K562 (cell line): ENCODE data around the gene GCH1. TPM values are rescaled to one million over a fixed set of nuclear protein-coding genes. Genes with fewer than 3 reads are reported as not detected.

Source experiments
- ATAC-seq: fragments of 200-7000 bp; cut with Tn5 transposase; 3 replicates; pipeline ENCODE4 v1.9.1; 2020; ENCODE audit warnings: moderate library complexity
- BruUV-seq: library from RNA; stranded (reverse); fragments of 400-500 nt; replicated peaks from 2 replicates; lab custom pipeline; 2021; lab: Mats Ljungman, UMichigan
- CTCF ChIA-PET: fragments of 300-600 bp; formaldehyde crosslinking; extraction: SDS; loops from one replicate; lab custom pipeline; 2021; ENCODE audit warnings: low intra/inter-chr PET ratio; lab: Yijun Ruan, JAX
- POLR2A ChIA-PET: fragments of 300-600, 350-650 bp; sonication (Branson Sonifier 250); formaldehyde crosslinking; extraction: SDS; loops from one replicate; lab custom pipeline; 2021; ENCODE audit warnings: antibody characterized with exemption, inconsistent platforms; lab: Yijun Ruan, JAX
- DNase-seq, 4 experiments: peaks; one replicate each; pipeline versions ENCODE4 v3.0.0 to v3.0.0-alpha.2; 2011 to 2018; ENCODE audit warnings: low spot score in 3 of 4, mixed read lengths in 3 of 4; ENCODE audit errors: extremely low read depth in 1 of 4
- FAIRE-seq: peaks from 2 replicates; lab custom pipeline; 2011; peaks lifted over from hg19 to GRCh38; lab: Jason Lieb, UNC
- H2AFZ ChIP-seq: 2 replicates; pipeline ENCODE4 v1.6.0; 2011; ENCODE audit warnings: low read depth, low read length, control low read depth, inconsistent platforms
- H3K27ac ChIP-seq: fragments of 200-600 bp; 3 replicates; pipeline ENCODE4 v1.8.0; 2011; ENCODE audit warnings: low read depth, mild to moderate bottlenecking, control low read depth, inconsistent platforms, low read length, moderate library complexity, mixed read lengths; ENCODE audit errors: extremely low read depth
- H3K27me3 ChIP-seq, 2 experiments: fragments of 300-600 bp in 1 of 2; 2 replicates in 1 of 2; 3 replicates in 1 of 2; pipeline versions ENCODE4 v1.6.0 to v1.8.0; 2011; ENCODE audit warnings: inconsistent platforms in 2 of 2, low read length in 2 of 2, mild to moderate bottlenecking in 1 of 2, mixed read lengths in 1 of 2, moderate library complexity in 1 of 2; ENCODE audit not compliant: control insufficient read depth in 2 of 2, insufficient read depth in 2 of 2
- H3K36me3 ChIP-seq: fragments of 300-600 bp; 3 replicates; pipeline ENCODE4 v1.8.0; 2011; ENCODE audit warnings: mild to moderate bottlenecking, low read length, inconsistent platforms; ENCODE audit not compliant: control insufficient read depth, insufficient read depth
- H3K4me1 ChIP-seq, 2 experiments: fragments of 200-600 bp in 1 of 2; replicated peaks in 1 of 2; 2 replicates in 1 of 2; 3 replicates in 1 of 2; pipeline versions ENCODE4 v1.5.1 to v1.8.0; 2011; ENCODE audit warnings: inconsistent platforms in 2 of 2, low read length in 2 of 2, mild to moderate bottlenecking in 1 of 2, mixed read lengths in 1 of 2, moderate library complexity in 1 of 2; ENCODE audit not compliant: control insufficient read depth in 2 of 2, insufficient read depth in 2 of 2
- H3K4me2 ChIP-seq: 2 replicates; pipeline ENCODE4 v1.6.1; 2011; ENCODE audit warnings: low read length, control low read depth, inconsistent platforms, mixed read lengths; ENCODE audit not compliant: insufficient read depth
- H3K4me3 ChIP-seq: fragments of 200-600 bp; sonication (generic), shearing (Covaris generic); 2 replicates; pipeline ENCODE4 v1.5.1; 2016; ENCODE audit warnings: control low read depth, inconsistent platforms
- H3K79me2 ChIP-seq: fragments of 200-600 bp; 3 replicates; pipeline ENCODE4 v1.8.0; 2011; ENCODE audit warnings: low read length, inconsistent platforms; ENCODE audit not compliant: control insufficient read depth, insufficient read depth
- H3K9ac ChIP-seq, 2 experiments: 2 replicates each; pipeline versions ENCODE4 v1.6.0 to v1.6.1; 2011; ENCODE audit warnings: low read depth in 2 of 2, low read length in 2 of 2, control low read depth in 1 of 2, inconsistent platforms in 1 of 2, mild to moderate bottlenecking in 1 of 2, mixed read lengths in 1 of 2; ENCODE audit not compliant: insufficient read depth in 1 of 2
- H3K9me1 ChIP-seq: one replicate; pipeline ENCODE4 v1.6.0; 2011; ENCODE audit warnings: inconsistent platforms, mild to moderate bottlenecking, low read length, moderate library complexity; ENCODE audit not compliant: control insufficient read depth, insufficient read depth
- H3K9me3 ChIP-seq: replicated peaks from 2 replicates; pipeline ENCODE4 v1.5.1; 2011; ENCODE audit warnings: low read depth, low read length, inconsistent platforms; ENCODE audit not compliant: control insufficient read depth, insufficient read depth
- H4K20me1 ChIP-seq: replicated peaks from 2 replicates; pipeline ENCODE4 v1.6.1; 2011; ENCODE audit warnings: low read length, inconsistent platforms, mixed read lengths; ENCODE audit not compliant: control insufficient read depth, insufficient read depth
- CREB1 ChIP-seq, 2 experiments: sonication (generic) in 1 of 2; formaldehyde crosslinking in 1 of 2; IDR thresholded peaks; 2 replicates each; pipeline versions ENCODE4 v1.6.1 to v1.8.0; 2012 to 2022; ENCODE audit warnings: inconsistent platforms in 1 of 2, mild to moderate bottlenecking in 1 of 2, missing genetic modification reagents in 1 of 2, moderate library complexity in 1 of 2
- CXXC5 ChIP-seq: fragments of 250-450 bp; sonication (Bioruptor Pico); IDR thresholded peaks from 2 replicates; pipeline ENCODE4 v1.8.0; 2022; ENCODE audit warnings: inconsistent platforms, mild to moderate bottlenecking, moderate library complexity
- DMBX1 ChIP-seq: fragments of 250-450 bp; sonication (Bioruptor Pico); IDR thresholded peaks from 2 replicates; pipeline ENCODE4 v1.8.0; 2022; ENCODE audit warnings: inconsistent platforms, mild to moderate bottlenecking, moderate library complexity, borderline replicate concordance
- EGR1 ChIP-seq: fragments of 450-650 bp; conservative IDR thresholded peaks from 2 replicates; pipeline ENCODE4 v1.6.1; 2017; ENCODE audit warnings: mild to moderate bottlenecking
- ETV1 ChIP-seq: fragments of 450-650 bp; conservative IDR thresholded peaks from 2 replicates; pipeline ENCODE4 v1.6.1; 2016; ENCODE audit warnings: missing genetic modification characterization, control low read depth, low read depth, missing compliant biosample characterization
- RBBP5 ChIP-seq: fragments of 200-600 bp; sonication (generic); IDR thresholded peaks from 2 replicates; pipeline ENCODE4 v1.6.1; 2012; ENCODE audit warnings: borderline replicate concordance, mild to moderate bottlenecking, low read length, control low read depth, inconsistent platforms; ENCODE audit not compliant: insufficient read depth, poor library complexity, severe bottlenecking
- YBX1 ChIP-seq: fragments of 450-650 bp; IDR thresholded peaks from 2 replicates; pipeline ENCODE4 v1.7.1; 2016; ENCODE audit warnings: mild to moderate bottlenecking
- YY1 ChIP-seq, 3 experiments: IDR thresholded peaks; 2 replicates each; pipeline ENCODE4 v1.6.1; 2011; ENCODE audit warnings: low read length in 2 of 3, mild to moderate bottlenecking in 2 of 3, moderate library complexity in 2 of 3, borderline replicate concordance in 1 of 3, control low read depth in 1 of 3, low read depth in 1 of 3; ENCODE audit not compliant: insufficient read depth in 3 of 3, insufficient replicate concordance in 2 of 3, control insufficient read depth in 1 of 3, insufficient read length in 1 of 3; ENCODE audit errors: extremely low read depth in 1 of 3
- WGBS: fragments of 100-300 bp; shearing (Covaris generic); methylation state at CpG from one replicate; pipeline ENCODE4 v1.1.6; 2016; ENCODE audit warnings: low coverage, mixed read lengths; ENCODE audit not compliant: insufficient coverage; ENCODE audit errors: missing lambda C conversion rate; 5-methylcytosine and 5-hydroxymethylcytosine counted together
- in situ Hi-C: fragments of 300-500 bp; cut with MboI; formaldehyde crosslinking; loops from 4 replicates; pipeline ENCODE4 v1.15.0; 2018; ENCODE audit warnings: inconsistent platforms, mixed read lengths
- intact Hi-C: fragments of 100-400 bp; cut with micrococcal nuclease; formaldehyde crosslinking; loops from 2 replicates; pipeline ENCODE4 v1.14.2; 2022
- polyA plus RNA-seq, 8 experiments: library from polyadenylated mRNA; depleted of rRNA in 4 of 8; stranded (reverse) in 5 of 8; unstranded in 3 of 8; fragments of >200 nt; fragmentation: Nextera tagmentation in 2 of 8; fragmentation: Illumina TruSeq in 1 of 8; extraction: Ambion mirVana in 2 of 8; extraction: Trizol in 1 of 8; gene quantifications; 2 replicates each; pipeline versions ENCODE4 v1.2.1 to v1.2.3, GENCODE V29; 2011 to 2014; ENCODE audit warnings: inconsistent platforms in 1 of 8, missing spikeins in 1 of 8
- total RNA-seq, 7 experiments: library from RNA; depleted of rRNA in 6 of 7; stranded (reverse); fragments of >200 nt in 6 of 7; fragmentation: Illumina TruSeq in 2 of 7; extraction: Trizol in 2 of 7; gene quantifications; 2 replicates each; pipeline versions ENCODE4 v1.2.1 to v1.2.3, GENCODE V29; 2011 to 2021; ENCODE audit warnings: low replicate concordance in 1 of 7
- TF ChIP-seq, protein P1 (sequence below), 2 experiments: fragments of 450-650 bp; conservative IDR thresholded peaks; 2 replicates each; pipeline ENCODE4 v1.6.1; 2017; ENCODE audit warnings: mild to moderate bottlenecking in 2 of 2, moderate library complexity in 2 of 2
- TF ChIP-seq, protein P2 (sequence below): sonication (generic); formaldehyde crosslinking; IDR thresholded peaks from 2 replicates; pipeline ENCODE4 v1.8.1; 2022; ENCODE audit warnings: missing genetic modification reagents
- TF ChIP-seq, protein P3 (sequence below): sonication (generic); formaldehyde crosslinking; IDR thresholded peaks from 2 replicates; pipeline ENCODE4 v1.8.0; 2022; ENCODE audit warnings: missing genetic modification reagents, mild to moderate bottlenecking, moderate library complexity, borderline replicate concordance

The GCH1 gene
- total and polyA plus RNA-seq, 9 of the 15 experiments (the other 6 are each of a cell fraction or from before 2014, with no cell fraction given) = 3.9 to 13.1 (median 6.5) TPM

GRCh38 chr14:54902143-54902520 lies 494 bp downstream of the GCH1 start (continued):
- TF ChIP-seq, protein P1, sequence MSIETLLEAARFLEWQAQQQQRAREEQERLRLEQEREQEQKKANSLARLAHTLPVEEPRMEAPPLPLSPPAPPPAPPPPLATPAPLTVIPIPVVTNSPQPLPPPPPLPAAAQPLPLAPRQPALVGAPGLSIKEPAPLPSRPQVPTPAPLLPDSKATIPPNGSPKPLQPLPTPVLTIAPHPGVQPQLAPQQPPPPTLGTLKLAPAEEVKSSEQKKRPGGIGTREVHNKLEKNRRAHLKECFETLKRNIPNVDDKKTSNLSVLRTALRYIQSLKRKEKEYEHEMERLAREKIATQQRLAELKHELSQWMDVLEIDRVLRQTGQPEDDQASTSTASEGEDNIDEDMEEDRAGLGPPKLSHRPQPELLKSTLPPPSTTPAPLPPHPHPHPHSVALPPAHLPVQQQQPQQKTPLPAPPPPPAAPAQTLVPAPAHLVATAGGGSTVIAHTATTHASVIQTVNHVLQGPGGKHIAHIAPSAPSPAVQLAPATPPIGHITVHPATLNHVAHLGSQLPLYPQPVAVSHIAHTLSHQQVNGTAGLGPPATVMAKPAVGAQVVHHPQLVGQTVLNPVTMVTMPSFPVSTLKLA (conservative IDR thresholded peaks at IDR 0.05) = peak; percentile 42 to 65; a peak in 2 of 4 replicates
- TF ChIP-seq YBX1 (no peak), YY1 (IDR thresholded peaks at IDR 0.05; ENCODE audit: borderline replicate concordance in 1 of 3, control insufficient read depth in 1 of 3, extremely low read depth in 1 of 3, insufficient read depth in 3 of 3, insufficient read length in 1 of 3, insufficient replicate concordance in 2 of 3, low read depth in 1 of 3, low read length in 2 of 3) (peak in 1 of 3 experiments; percentile 21), CXXC5 (CRISPR knock-in tag) (peak; percentile 38; the same call in 1 of the 2 replicates), EGR1 (peak; percentile 85), ETV1 (tag) (peak; percentile 71)

DNA sequence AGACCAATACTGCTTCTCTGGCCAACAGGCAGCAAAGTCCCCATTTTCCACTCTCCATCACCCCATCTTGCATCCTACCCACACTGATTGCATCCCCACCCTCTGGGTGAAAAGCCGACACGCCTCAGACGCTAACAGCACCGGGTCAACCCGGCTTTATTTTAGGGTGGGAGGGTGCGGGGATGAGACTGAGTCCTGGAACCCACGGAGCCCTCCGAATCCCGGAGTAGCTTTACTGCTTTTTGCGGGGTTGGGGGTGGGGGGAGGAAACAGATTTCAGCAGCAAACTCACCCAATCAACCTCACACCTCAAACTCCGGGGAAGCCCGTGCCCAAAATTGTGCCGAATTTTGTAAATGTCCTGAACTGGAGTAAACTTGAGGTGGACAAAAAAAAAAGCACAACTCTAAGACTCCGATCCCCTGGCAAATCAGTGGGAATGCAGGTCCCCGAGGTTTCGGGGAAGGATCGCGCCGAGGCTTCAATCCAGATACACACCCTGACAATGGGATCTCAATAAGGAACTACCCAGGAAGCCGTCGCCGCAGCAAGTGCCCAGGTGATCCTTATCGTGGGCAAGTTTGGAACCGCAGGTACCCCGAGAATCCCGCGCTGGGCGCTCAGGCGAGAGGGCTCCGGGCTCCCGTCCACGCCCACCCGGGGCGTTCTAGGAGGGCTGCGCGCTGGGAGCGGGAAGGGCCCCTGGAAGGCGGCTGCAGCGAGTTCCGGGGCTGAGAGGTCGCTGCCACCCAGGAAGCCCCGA lies 1.1 kb downstream of the GCH1 start:
- H2AFZ ChIP-seq = peak overlapping the region; percentile 92
- ATAC-seq = no peak; the same call in 2 of the 3 replicates
- TF ChIP-seq, protein P2, sequence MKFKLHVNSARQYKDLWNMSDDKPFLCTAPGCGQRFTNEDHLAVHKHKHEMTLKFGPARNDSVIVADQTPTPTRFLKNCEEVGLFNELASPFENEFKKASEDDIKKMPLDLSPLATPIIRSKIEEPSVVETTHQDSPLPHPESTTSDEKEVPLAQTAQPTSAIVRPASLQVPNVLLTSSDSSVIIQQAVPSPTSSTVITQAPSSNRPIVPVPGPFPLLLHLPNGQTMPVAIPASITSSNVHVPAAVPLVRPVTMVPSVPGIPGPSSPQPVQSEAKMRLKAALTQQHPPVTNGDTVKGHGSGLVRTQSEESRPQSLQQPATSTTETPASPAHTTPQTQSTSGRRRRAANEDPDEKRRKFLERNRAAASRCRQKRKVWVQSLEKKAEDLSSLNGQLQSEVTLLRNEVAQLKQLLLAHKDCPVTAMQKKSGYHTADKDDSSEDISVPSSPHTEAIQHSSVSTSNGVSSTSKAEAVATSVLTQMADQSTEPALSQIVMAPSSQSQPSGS (CRISPR knock-in tag) = no peak
- TF ChIP-seq DMBX1 (CRISPR knock-in tag) = no peak
- TF ChIP-seq, protein P3, sequence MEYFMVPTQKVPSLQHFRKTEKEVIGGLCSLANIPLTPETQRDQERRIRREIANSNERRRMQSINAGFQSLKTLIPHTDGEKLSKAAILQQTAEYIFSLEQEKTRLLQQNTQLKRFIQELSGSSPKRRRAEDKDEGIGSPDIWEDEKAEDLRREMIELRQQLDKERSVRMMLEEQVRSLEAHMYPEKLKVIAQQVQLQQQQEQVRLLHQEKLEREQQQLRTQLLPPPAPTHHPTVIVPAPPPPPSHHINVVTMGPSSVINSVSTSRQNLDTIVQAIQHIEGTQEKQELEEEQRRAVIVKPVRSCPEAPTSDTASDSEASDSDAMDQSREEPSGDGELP (CRISPR knock-in tag) = peak; percentile 28; the same call in 1 of the 2 replicates
- TF ChIP-seq RBBP5 = peak; percentile 5
- no peak for TF ChIP-seq CREB1 (IDR thresholded peaks at IDR 0.05)
- no peak for TF ChIP-seq CREB1 (CRISPR knock-in tag; IDR thresholded peaks at IDR 0.05)

More for the DNA sequence above, 1.1 kb downstream of the GCH1 start:
- in situ Hi-C loops (no loop called here), intact Hi-C loops (no loop called here)
- DNase-seq = no peak
- WGBS = 2% methylated on average over 22 of the region's 42 CpGs
- Histone ChIP-seq H3K9me3 (no peaks in the 10 kb centered on the region), H3K4me2 (peak overlapping the region; percentile 82), H3K36me3 (no peaks in the 10 kb centered on the region), H3K27me3 (no peaks in the 10 kb centered on the region), H4K20me1 (no peaks in the 10 kb centered on the region), H3K79me2 (no peaks in the 10 kb centered on the region; the same call in 2 of the 3 replicates), H3K9me1 (no peaks in the 10 kb centered on the region), H3K27ac (peak overlapping the region; percentile 43; the same call in 2 of the 3 replicates), H3K9ac (peak overlapping the region; percentile 70 to 91; a peak in 3 of 4 replicates), H3K4me1 (peaks cover 0 to 15% of the 10 kb centered on the region in 2 experiments; a peak in 3 of 5 replicates), H3K4me3 (peak overlapping the region; percentile 80)
- no TSS peak for BruUV-seq
- POLR2A ChIA-PET = interaction anchor here (0.7 to 1.2 kb wide), 5 partner anchors 13 to 128 kb away, joined by 3 to 7 read pairs (median 3); no protein-coding TSS in a partner anchor
- CTCF ChIA-PET = interaction anchor here (0.6 kb wide), 1 partner anchor 260 kb away, joined by 3 read pairs; no protein-coding TSS in a partner anchor
- no peak for FAIRE-seq
